Fibroblast of lung (primary cell): ENCODE results near the gene IBA57.

ENCODE experiments used
- CTCF ChIP-seq, 2 donors: IDR thresholded peaks in 1 of 2; conservative IDR thresholded peaks in 1 of 2; 1 replicate in 1 of 2; 2 replicates in 1 of 2; pipeline ENCODE4 v1.5.1; 2011 to 2012; ENCODE audit warnings: low read length in 2 of 2, control low read depth in 1 of 2, inconsistent platforms in 1 of 2, low read depth in 1 of 2, mild to moderate bottlenecking in 1 of 2
- EZH2 ChIP-seq: IDR thresholded peaks from 2 replicates; pipeline ENCODE4 v1.5.1; 2012; ENCODE audit warnings: low read length, control low read depth, mild to moderate bottlenecking; ENCODE audit errors: missing control alignments

- TF ChIP-seq EZH2 (no peak), CTCF (conservative IDR thresholded peaks at IDR 0.05 in 1 of 2, IDR thresholded peaks at IDR 0.05 in 1 of 2; ENCODE audit: low read depth in 1 of 2, low read length in 2 of 2) (no peak)
These were observed 42.5 kb downstream of the IBA57 start, which contains the start of gene OBSCN for GRCh38 chr1:228207851-228208821.
